Stomach (tissue), 9 donors: ENCODE measurements around the gene HERC6. TPM values are rescaled to one million over a fixed set of nuclear protein-coding genes. Genes with fewer than 3 reads are reported as not detected.

ENCODE experiments used
- DNase-seq, 2 donors: peaks; one replicate each; pipeline versions ENCODE4 v3.0.0 to v3.0.0-alpha.2; 2013 to 2019
- H3K27ac ChIP-seq, 5 donors: fragments of 200-600 bp in 4 of 5; sonication (generic) in 4 of 5; one replicate each; pipeline ENCODE4 v1.5.1; 2013 to 2019; ENCODE audit warnings: mild to moderate bottlenecking in 1 of 5, moderate library complexity in 1 of 5
- H3K27me3 ChIP-seq, 3 donors: fragments of 200-600 bp; sonication (generic); one replicate each; pipeline ENCODE4 v1.5.1; 2017 to 2019; ENCODE audit warnings: mixed run types in 1 of 3
- H3K36me3 ChIP-seq, 4 donors: fragments of 200-600 bp; sonication (generic); 1 replicate in 3 of 4; 2 replicates in 1 of 4; pipeline ENCODE4 v1.5.1; 2016 to 2019
- H3K4me1 ChIP-seq, 4 donors: fragments of 200-600 bp; sonication (generic); one replicate each; pipeline ENCODE4 v1.5.1; 2016 to 2019
- H3K4me3 ChIP-seq, 4 donors: fragments of 200-600 bp; sonication (generic) in 3 of 4; one replicate each; pipeline ENCODE4 v1.5.1; 2016 to 2019; ENCODE audit warnings: mild to moderate bottlenecking in 1 of 4
- H3K9me3 ChIP-seq, 4 donors: fragments of 200-600 bp; sonication (generic); one replicate each; pipeline ENCODE4 v1.5.1; 2016 to 2019
- EP300 ChIP-seq: sonication (generic); formaldehyde crosslinking; IDR thresholded peaks from one replicate; pipeline ENCODE4 v1.6.1; 2017; ENCODE audit warnings: antibody characterized with exemption
- POLR2A ChIP-seq, 4 donors: fragments of 450-650 bp; IDR thresholded peaks; one replicate each; pipeline ENCODE4 v1.6.1; 2016; ENCODE audit warnings: antibody characterized with exemption in 4 of 4, control low read depth in 2 of 4, mild to moderate bottlenecking in 1 of 4, moderate library complexity in 1 of 4
- POLR2AphosphoS5 ChIP-seq, 3 donors: sonication (generic); formaldehyde crosslinking; IDR thresholded peaks; one replicate each; pipeline ENCODE4 v1.6.1; 2016; ENCODE audit warnings: antibody characterized with exemption in 3 of 3
- WGBS, 5 donors: extraction: QIAGEN DNeasy Blood & Tissue Kit in 3 of 5; methylation state at CpG; one replicate each; pipeline versions ENCODE4 v1.1.5 to v1.1.7; 2013 to 2018; 5-methylcytosine and 5-hydroxymethylcytosine counted together
- intact Hi-C: fragments of 100-400 bp; cut with DNase I; formaldehyde crosslinking; loops from one replicate; pipeline ENCODE4 v1.15.1; 2023; ENCODE audit warnings: low total_unique reads
- polyA plus RNA-seq, 3 donors: library from polyadenylated mRNA; stranded (reverse); fragments of 200-250 nt; gene quantifications; one replicate each; pipeline ENCODE4 v1.2.3, GENCODE V29; 2013
- total RNA-seq, 5 donors: library from RNA; depleted of rRNA; stranded (reverse); fragments of >200 nt; gene quantifications; one replicate each; pipeline versions ENCODE4 v1.1.0 to v1.2.3, GENCODE V29; 2014 to 2016
- TF ChIP-seq, protein P1 (sequence below), 7 experiments: fragments of 450-650 bp in 4 of 7; fragments of 200-600 bp in 3 of 7; sonication (generic) in 3 of 7; IDR thresholded peaks; one replicate each; pipeline ENCODE4 v1.5.1; 2016 to 2019; ENCODE audit warnings: antibody characterized with exemption in 7 of 7, control low read depth in 2 of 7, mild to moderate bottlenecking in 1 of 7
- donor health status: healthy with polysubstance abuse.
- donor health status: Bipolar disorder and iron deficiency.
- donor health status: healthy.

HERC6 gene
- total and polyA plus RNA-seq, 8 donors: 0.58 to 18.7 (median 5.1) TPM

DNA sequence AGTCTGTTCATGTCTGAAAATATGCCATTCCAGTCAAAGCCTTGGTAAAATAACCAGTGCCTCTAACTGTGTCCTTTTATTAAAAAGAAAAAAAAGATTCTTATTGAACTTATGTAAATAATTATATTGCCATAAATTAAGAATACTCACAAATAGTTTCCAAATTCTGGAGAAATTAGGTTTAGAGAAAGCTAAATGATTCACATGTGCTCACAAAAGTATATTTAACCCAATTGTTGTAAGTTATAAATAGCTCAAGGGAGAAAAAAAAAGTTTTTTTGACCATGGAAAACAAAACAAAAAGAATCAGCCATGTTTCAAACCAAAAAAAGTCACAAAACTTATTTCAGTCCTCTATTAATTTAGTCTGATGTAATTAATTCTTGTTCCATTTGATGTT, 25.3 kb upstream of the HERC6 start:
- Histone ChIP-seq H3K27me3 (no peaks in the 10 kb centered on the region), H3K36me3 (no peaks in the 10 kb centered on the region), H3K4me3 (no peak overlapping the region), H3K4me1 (no peaks in the 10 kb centered on the region), H3K9me3 (peaks cover 0 to 20% (median 3%) of the 10 kb centered on the region in 4 donors), H3K27ac (no peak overlapping the region)
- TF ChIP-seq POLR2AphosphoS5 (IDR thresholded peaks at IDR 0.05): no peak
- TF ChIP-seq, protein P1, sequence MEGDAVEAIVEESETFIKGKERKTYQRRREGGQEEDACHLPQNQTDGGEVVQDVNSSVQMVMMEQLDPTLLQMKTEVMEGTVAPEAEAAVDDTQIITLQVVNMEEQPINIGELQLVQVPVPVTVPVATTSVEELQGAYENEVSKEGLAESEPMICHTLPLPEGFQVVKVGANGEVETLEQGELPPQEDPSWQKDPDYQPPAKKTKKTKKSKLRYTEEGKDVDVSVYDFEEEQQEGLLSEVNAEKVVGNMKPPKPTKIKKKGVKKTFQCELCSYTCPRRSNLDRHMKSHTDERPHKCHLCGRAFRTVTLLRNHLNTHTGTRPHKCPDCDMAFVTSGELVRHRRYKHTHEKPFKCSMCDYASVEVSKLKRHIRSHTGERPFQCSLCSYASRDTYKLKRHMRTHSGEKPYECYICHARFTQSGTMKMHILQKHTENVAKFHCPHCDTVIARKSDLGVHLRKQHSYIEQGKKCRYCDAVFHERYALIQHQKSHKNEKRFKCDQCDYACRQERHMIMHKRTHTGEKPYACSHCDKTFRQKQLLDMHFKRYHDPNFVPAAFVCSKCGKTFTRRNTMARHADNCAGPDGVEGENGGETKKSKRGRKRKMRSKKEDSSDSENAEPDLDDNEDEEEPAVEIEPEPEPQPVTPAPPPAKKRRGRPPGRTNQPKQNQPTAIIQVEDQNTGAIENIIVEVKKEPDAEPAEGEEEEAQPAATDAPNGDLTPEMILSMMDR (IDR thresholded peaks at IDR 0.05): no peak
- no peak for DNase-seq
- intact Hi-C loops: no loop called here

- Histone ChIP-seq H3K4me3 (no peak overlapping the region), H3K9me3 (peaks cover 0 to 20% (median 3%) of the 10 kb centered on the region in 4 donors), H3K4me1 (no peaks in the 10 kb centered on the region), H3K27ac (no peak overlapping the region), H3K36me3 (no peaks in the 10 kb centered on the region), H3K27me3 (no peaks in the 10 kb centered on the region)
- TF ChIP-seq EP300 (no peak), POLR2A (IDR thresholded peaks at IDR 0.05) (no peak), POLR2AphosphoS5 (IDR thresholded peaks at IDR 0.05) (no peak)
- TF ChIP-seq, protein P1 (IDR thresholded peaks at IDR 0.05): no peak
- DNase-seq: no peak
- intact Hi-C loops: no loop called here
These were observed 21.9 kb upstream of the HERC6 start for GRCh38 chr4:88356771-88357170.

DNA sequence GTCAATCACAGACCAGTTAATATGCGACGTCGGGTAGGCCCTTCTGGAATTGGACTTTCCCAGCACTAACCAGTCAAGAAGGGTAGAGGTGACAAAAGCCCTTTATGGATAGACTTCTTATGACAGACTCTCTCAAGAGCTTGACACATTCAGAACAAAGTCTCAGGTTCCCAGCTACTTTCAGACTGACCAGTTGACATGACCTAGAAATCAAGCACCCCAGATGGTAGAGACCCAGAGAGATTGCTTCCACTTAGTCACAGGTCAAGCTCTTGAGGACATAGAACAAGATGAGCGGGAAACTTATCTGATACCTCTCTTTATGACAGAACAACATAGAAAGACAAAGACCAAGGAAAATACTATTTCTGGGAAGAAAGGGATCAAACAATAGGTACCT, 21.4 kb upstream of the HERC6 start:
- intact Hi-C loops: no loop called here
- no peak overlapping the region for H3K27ac ChIP-seq
- H3K36me3 ChIP-seq: no peaks in the 10 kb centered on the region
- 81 to 97% (median 96%) methylated on average over 4 of the region's 4 CpGs for whole genome bisulfite sequencing, 5 donors
- H3K4me1 ChIP-seq: no peaks in the 10 kb centered on the region
- H3K4me3 ChIP-seq: no peak overlapping the region
- DNase-seq: no peak
- peaks cover 0 to 20% (median 3%) of the 10 kb centered on the region in 4 donors for H3K9me3 ChIP-seq
- TF ChIP-seq EP300 (no peak), POLR2AphosphoS5 (IDR thresholded peaks at IDR 0.05) (no peak), POLR2A (IDR thresholded peaks at IDR 0.05) (no peak)
- TF ChIP-seq, protein P1 (IDR thresholded peaks at IDR 0.05): no peak
- H3K27me3 ChIP-seq: no peaks in the 10 kb centered on the region

GRCh38 chr4:88359558-88359957, 19.1 kb upstream of the HERC6 start:
- H3K9me3 ChIP-seq: peaks cover 0 to 15% (median 6%) of the 10 kb centered on the region in 4 donors
- H3K36me3 ChIP-seq: no peaks in the 10 kb centered on the region
- no peaks in the 10 kb centered on the region for H3K4me1 ChIP-seq
- 93 to 98% (median 96%) methylated on average over 10 of the region's 10 CpGs for WGBS, 5 donors
- intact Hi-C loops: no loop called here
- H3K27me3 ChIP-seq: no peaks in the 10 kb centered on the region
- H3K27ac ChIP-seq: no peak overlapping the region
- TF ChIP-seq, protein P1 (IDR thresholded peaks at IDR 0.05): no peak
- TF ChIP-seq POLR2AphosphoS5 (IDR thresholded peaks at IDR 0.05): no peak
- TF ChIP-seq EP300: no peak
- TF ChIP-seq POLR2A (IDR thresholded peaks at IDR 0.05): no peak
- DNase-seq: no peak
- no peak overlapping the region for H3K4me3 ChIP-seq
